ENCODE data around the gene ALK. TPM values are rescaled to one million over a fixed set of nuclear protein-coding genes. Genes with fewer than 3 reads are reported as not detected.

Gene ALK
- total and polyA plus RNA-seq, 2 donors (not counting 1 experiment from before 2014, with no cell fraction given), result under 0.01 to 0.02 TPM

DNA sequence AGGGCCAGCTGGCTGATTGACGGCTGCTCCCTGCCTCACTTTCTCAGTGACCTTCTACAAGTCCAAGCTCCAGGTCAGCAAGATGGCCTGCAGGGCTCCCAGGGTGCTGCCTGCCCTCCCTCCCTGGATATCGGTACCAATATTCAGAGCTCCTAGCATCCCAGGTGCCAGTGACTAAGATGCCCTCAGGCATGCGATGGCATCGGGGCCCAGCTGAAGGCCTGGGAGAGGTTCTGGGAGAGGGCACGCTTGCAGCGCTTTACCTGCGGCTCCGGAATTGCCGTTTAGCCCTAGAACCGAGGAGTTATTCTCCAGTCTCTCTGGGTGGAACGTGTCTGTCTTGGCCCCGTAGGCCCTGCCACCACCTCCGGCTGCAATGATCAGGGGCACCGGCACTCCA is 689.3 kb downstream of the ALK start:
- Histone ChIP-seq H3K36me3 (ENCODE audit: control insufficient read depth, insufficient read depth, low read length) (no peaks in the 10 kb centered on the region), H3K9ac (ENCODE audit: insufficient read depth, low read length) (no peak overlapping the region), H4K20me1 (ENCODE audit: control insufficient read depth, extremely low read depth, insufficient read depth, low read length) (no peaks in the 10 kb centered on the region), H3K79me2 (ENCODE audit: control insufficient read depth, insufficient read depth, low read length) (no peaks in the 10 kb centered on the region), H3K4me2 (ENCODE audit: extremely low read depth, insufficient read depth, low read length) (no peak overlapping the region), H3K27me3 (ENCODE audit: control insufficient read depth, insufficient read depth, low read length) (peaks cover 9% of the 10 kb centered on the region), H3K4me1 (ENCODE audit: control insufficient read depth, extremely low read depth, insufficient read depth, low read length) (no peaks in the 10 kb centered on the region), H3K4me3 (replicated peaks in 1 of 4; ENCODE audit: control extremely low read depth in 1 of 4, insufficient read depth in 1 of 4, low read depth in 3 of 4, low read length in 4 of 4) (no peak overlapping the region), H2AFZ (ENCODE audit: low read length) (no peak overlapping the region), H3K27ac (ENCODE audit: insufficient read depth, low read length) (no peak overlapping the region), H3K9me3 (ENCODE audit: control insufficient read depth, insufficient read depth, low read depth, low read length) (no peaks in the 10 kb centered on the region)
- DNase-seq (ENCODE audit: low read depth in 2 of 2), result no peak
- TF ChIP-seq, protein P1, sequence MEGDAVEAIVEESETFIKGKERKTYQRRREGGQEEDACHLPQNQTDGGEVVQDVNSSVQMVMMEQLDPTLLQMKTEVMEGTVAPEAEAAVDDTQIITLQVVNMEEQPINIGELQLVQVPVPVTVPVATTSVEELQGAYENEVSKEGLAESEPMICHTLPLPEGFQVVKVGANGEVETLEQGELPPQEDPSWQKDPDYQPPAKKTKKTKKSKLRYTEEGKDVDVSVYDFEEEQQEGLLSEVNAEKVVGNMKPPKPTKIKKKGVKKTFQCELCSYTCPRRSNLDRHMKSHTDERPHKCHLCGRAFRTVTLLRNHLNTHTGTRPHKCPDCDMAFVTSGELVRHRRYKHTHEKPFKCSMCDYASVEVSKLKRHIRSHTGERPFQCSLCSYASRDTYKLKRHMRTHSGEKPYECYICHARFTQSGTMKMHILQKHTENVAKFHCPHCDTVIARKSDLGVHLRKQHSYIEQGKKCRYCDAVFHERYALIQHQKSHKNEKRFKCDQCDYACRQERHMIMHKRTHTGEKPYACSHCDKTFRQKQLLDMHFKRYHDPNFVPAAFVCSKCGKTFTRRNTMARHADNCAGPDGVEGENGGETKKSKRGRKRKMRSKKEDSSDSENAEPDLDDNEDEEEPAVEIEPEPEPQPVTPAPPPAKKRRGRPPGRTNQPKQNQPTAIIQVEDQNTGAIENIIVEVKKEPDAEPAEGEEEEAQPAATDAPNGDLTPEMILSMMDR (conservative IDR thresholded peaks at IDR 0.05 in 1 of 2, IDR thresholded peaks at IDR 0.05 in 1 of 2; ENCODE audit: low read depth in 1 of 2, low read length in 2 of 2), result no peak
- no peak for TF ChIP-seq EZH2 (IDR thresholded peaks at IDR 0.05; ENCODE audit: low read length, missing control alignments)

DNA sequence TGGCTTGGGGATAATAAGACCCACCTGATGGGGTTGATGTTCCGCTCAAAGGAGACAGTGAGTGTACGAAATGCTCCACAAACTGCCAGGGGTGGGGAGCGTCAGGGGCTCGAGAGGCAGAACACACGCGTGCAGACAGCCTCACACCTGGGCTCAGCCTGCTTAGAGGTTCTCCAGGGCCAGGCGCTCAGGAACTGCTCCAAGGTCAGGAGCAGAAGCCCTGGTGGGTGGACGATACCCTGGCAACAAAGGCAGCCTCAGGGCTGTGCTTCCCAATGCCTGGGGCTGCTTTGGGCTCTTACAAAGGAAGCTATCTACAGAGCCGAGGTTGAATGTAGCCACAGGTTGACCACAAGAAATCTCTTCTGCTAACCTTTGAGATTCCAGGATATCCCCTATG is 691.7 kb downstream of the ALK start:
- no peaks in the 10 kb centered on the region for H3K79me2 ChIP-seq (ENCODE audit: control insufficient read depth, insufficient read depth, low read length)
- H4K20me1 ChIP-seq (ENCODE audit: control insufficient read depth, extremely low read depth, insufficient read depth, low read length), result no peaks in the 10 kb centered on the region
- no peak overlapping the region for H3K9ac ChIP-seq (ENCODE audit: insufficient read depth, low read length)
- H3K4me2 ChIP-seq (ENCODE audit: extremely low read depth, insufficient read depth, low read length), result no peak overlapping the region
- no peaks in the 10 kb centered on the region for H3K4me1 ChIP-seq (ENCODE audit: control insufficient read depth, extremely low read depth, insufficient read depth, low read length)
- H3K36me3 ChIP-seq (ENCODE audit: control insufficient read depth, insufficient read depth, low read length), result no peaks in the 10 kb centered on the region
- no peak overlapping the region for H3K27ac ChIP-seq (ENCODE audit: insufficient read depth, low read length)
- TF ChIP-seq EZH2 (IDR thresholded peaks at IDR 0.05; ENCODE audit: low read length, missing control alignments), result no peak
- H3K27me3 ChIP-seq (ENCODE audit: control insufficient read depth, insufficient read depth, low read length), result peaks cover 11% of the 10 kb centered on the region
- no peaks in the 10 kb centered on the region for H3K9me3 ChIP-seq (ENCODE audit: control insufficient read depth, insufficient read depth, low read depth, low read length)
- H2AFZ ChIP-seq (ENCODE audit: low read length), result no peak overlapping the region
- no peak for DNase-seq (ENCODE audit: low read depth in 2 of 2)
- H3K4me3 ChIP-seq (replicated peaks in 1 of 4; ENCODE audit: control extremely low read depth in 1 of 4, insufficient read depth in 1 of 4, low read depth in 3 of 4, low read length in 4 of 4), result no peak overlapping the region

GRCh38 chr2:29228947-29229346 is 692.4 kb downstream of the ALK start:
- Histone ChIP-seq H3K4me3 (replicated peaks in 1 of 4; ENCODE audit: control extremely low read depth in 1 of 4, insufficient read depth in 1 of 4, low read depth in 3 of 4, low read length in 4 of 4) (no peak overlapping the region), H3K9me3 (ENCODE audit: control insufficient read depth, insufficient read depth, low read depth, low read length) (no peaks in the 10 kb centered on the region), H3K27ac (ENCODE audit: insufficient read depth, low read length) (no peak overlapping the region), H3K9ac (ENCODE audit: insufficient read depth, low read length) (no peak overlapping the region), H2AFZ (ENCODE audit: low read length) (no peak overlapping the region), H3K4me1 (ENCODE audit: control insufficient read depth, extremely low read depth, insufficient read depth, low read length) (peaks cover 5% of the 10 kb centered on the region), H4K20me1 (ENCODE audit: control insufficient read depth, extremely low read depth, insufficient read depth, low read length) (no peaks in the 10 kb centered on the region), H3K27me3 (ENCODE audit: control insufficient read depth, insufficient read depth, low read length) (peaks cover 9% of the 10 kb centered on the region), H3K36me3 (ENCODE audit: control insufficient read depth, insufficient read depth, low read length) (no peaks in the 10 kb centered on the region), H3K79me2 (ENCODE audit: control insufficient read depth, insufficient read depth, low read length) (no peaks in the 10 kb centered on the region), H3K4me2 (ENCODE audit: extremely low read depth, insufficient read depth, low read length) (no peak overlapping the region)
- TF ChIP-seq, protein P1 (conservative IDR thresholded peaks at IDR 0.05 in 1 of 2, IDR thresholded peaks at IDR 0.05 in 1 of 2; ENCODE audit: low read depth in 1 of 2, low read length in 2 of 2), result no peak
- no peak for TF ChIP-seq EZH2 (IDR thresholded peaks at IDR 0.05; ENCODE audit: low read length, missing control alignments)
- no peak for DNase-seq (ENCODE audit: low read depth in 2 of 2)
